ENCODE data around the gene OPN3. TPM values are rescaled to one million over a fixed set of nuclear protein-coding genes. Genes with fewer than 3 reads are reported as not detected.
A peak's percentile ranks its signal among the peaks of the same experiment; 100 is the strongest.

The OPN3 gene
- total RNA-seq, 4 donors from 2014 or later, result 0.26 to 34.9 (median 4.8) TPM

DNA sequence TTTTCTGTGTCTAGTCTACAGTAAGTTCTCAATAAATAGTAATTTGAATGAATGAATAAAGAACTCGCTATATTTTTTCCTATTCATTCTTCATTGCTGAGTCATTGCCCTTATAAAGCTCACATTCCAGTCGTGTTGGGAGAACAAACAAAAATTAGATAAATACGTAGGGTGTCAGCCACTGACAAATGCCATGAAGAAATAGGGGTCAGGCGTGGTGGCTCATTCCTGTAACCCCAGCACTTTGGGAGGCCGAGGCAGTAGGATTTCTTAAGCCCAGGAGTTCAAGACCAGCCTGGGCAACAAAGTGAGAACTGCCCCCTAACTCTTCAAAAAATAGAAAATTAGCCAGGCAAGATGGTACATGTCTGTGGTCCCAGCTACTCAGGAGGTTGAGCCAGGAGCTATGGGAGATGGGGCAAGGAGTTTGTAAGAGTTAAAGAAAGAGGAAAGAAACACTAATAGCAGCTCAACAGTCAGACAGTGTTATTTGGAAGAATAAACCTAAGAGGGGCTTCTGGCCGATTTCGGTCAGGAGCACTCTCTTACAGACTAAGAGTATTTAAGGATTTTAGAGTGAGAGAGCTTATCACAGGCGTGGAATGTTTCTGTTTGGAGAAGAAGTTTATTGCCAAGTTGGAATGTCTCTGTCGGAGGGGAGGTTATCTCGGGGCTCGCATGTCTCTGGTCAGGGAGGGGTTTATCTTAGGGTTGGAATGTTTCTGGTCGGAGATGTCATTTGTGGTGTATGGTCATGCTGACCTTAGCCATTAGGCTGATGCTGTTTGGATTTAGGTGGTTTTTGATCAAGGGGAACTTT, 1.8 kb upstream of the OPN3 start:
- Histone ChIP-seq H3K4me1 (no peaks in the 10 kb centered on the region), H3K9me3 (no peaks in the 10 kb centered on the region), H3K27ac (no peak overlapping the region), H3K36me3 (no peaks in the 10 kb centered on the region), H3K4me3 (no peak overlapping the region), H3K27me3 (no peaks in the 10 kb centered on the region)
- no peak for DNase-seq
- intact Hi-C loops (cut with DNase I; ENCODE audit: low total_unique reads), result no loop called here
- no peak for TF ChIP-seq POLR2A (IDR thresholded peaks at IDR 0.05)
- TF ChIP-seq, protein P1, sequence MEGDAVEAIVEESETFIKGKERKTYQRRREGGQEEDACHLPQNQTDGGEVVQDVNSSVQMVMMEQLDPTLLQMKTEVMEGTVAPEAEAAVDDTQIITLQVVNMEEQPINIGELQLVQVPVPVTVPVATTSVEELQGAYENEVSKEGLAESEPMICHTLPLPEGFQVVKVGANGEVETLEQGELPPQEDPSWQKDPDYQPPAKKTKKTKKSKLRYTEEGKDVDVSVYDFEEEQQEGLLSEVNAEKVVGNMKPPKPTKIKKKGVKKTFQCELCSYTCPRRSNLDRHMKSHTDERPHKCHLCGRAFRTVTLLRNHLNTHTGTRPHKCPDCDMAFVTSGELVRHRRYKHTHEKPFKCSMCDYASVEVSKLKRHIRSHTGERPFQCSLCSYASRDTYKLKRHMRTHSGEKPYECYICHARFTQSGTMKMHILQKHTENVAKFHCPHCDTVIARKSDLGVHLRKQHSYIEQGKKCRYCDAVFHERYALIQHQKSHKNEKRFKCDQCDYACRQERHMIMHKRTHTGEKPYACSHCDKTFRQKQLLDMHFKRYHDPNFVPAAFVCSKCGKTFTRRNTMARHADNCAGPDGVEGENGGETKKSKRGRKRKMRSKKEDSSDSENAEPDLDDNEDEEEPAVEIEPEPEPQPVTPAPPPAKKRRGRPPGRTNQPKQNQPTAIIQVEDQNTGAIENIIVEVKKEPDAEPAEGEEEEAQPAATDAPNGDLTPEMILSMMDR (IDR thresholded peaks at IDR 0.05), result no peak

- Histone ChIP-seq H3K9me3 (no peaks in the 10 kb centered on the region), H3K4me3 (peak overlapping the region in 1 of 2 donors; percentile 97), H3K36me3 (no peaks in the 10 kb centered on the region), H3K27ac (peak overlapping the region; percentile 58 to 63), H3K27me3 (no peaks in the 10 kb centered on the region), H3K4me1 (no peaks in the 10 kb centered on the region)
- intact Hi-C loops (cut with DNase I; ENCODE audit: low total_unique reads), result no loop called here
- no peak for DNase-seq
- no peak for TF ChIP-seq POLR2A (IDR thresholded peaks at IDR 0.05)
- TF ChIP-seq, protein P1 (IDR thresholded peaks at IDR 0.05), result no peak
These were observed 876 bp upstream of the OPN3 start for GRCh38 chr1:241640867-241641622.

- peak in 1 of 2 donors; percentile 26 for DNase-seq
- Histone ChIP-seq H3K9me3 (no peaks in the 10 kb centered on the region), H3K27me3 (no peaks in the 10 kb centered on the region), H3K36me3 (no peaks in the 10 kb centered on the region), H3K27ac (peak overlapping the region; percentile 78 to 80), H3K4me3 (peak overlapping the region; percentile 69 to 97), H3K4me1 (no peaks in the 10 kb centered on the region)
- no peak for TF ChIP-seq POLR2A (IDR thresholded peaks at IDR 0.05)
- TF ChIP-seq, protein P1 (IDR thresholded peaks at IDR 0.05), result no peak
- intact Hi-C loops (cut with DNase I; ENCODE audit: low total_unique reads), result no loop called here
These were observed 483 bp downstream of the OPN3 start for GRCh38 chr1:241639623-241640148.

- DNase-seq, result no peak
- Histone ChIP-seq H3K9me3 (no peaks in the 10 kb centered on the region), H3K27ac (peak overlapping the region; percentile 78 to 80), H3K36me3 (no peaks in the 10 kb centered on the region), H3K4me3 (peak overlapping the region; percentile 69 to 97), H3K27me3 (no peaks in the 10 kb centered on the region), H3K4me1 (no peaks in the 10 kb centered on the region)
- TF ChIP-seq, protein P1 (IDR thresholded peaks at IDR 0.05), result no peak
- TF ChIP-seq POLR2A (IDR thresholded peaks at IDR 0.05), result no peak
- intact Hi-C loops (cut with DNase I; ENCODE audit: low total_unique reads), result no loop called here
These were observed 1.1 kb downstream of the OPN3 start for GRCh38 chr1:241638909-241639622.

All from uterus (tissue), 4 donors.